Measurements from ENCODE around the gene SGSM2.

- TF ChIP-seq CTCF (IDR thresholded peaks at IDR 0.05) (no peak), EZH2 (IDR thresholded peaks at IDR 0.05; ENCODE audit: borderline replicate concordance, insufficient read depth, low read depth, low read length, poor library complexity, severe bottlenecking) (no peak)
Observed at GRCh38 chr17:2335726-2336214, 1.5 kb upstream of the SGSM2 start.
